SJCRH30 (cell line): Measurements from ENCODE around the gene GNG7. TPM values are rescaled to one million over a fixed set of nuclear protein-coding genes. Genes with fewer than 3 reads are reported as not detected.
"Not testable (repeated sequence)": the region's sequence is repeated elsewhere in the genome, so short reads cannot be mapped to it uniquely, and the experiment has no call there.

Experiments used
- DNase-seq, 2 experiments: peaks; one replicate each; pipeline ENCODE4 v3.0.0-alpha.2; 2015 to 2020
- H3K27ac ChIP-seq: fragments of 250-450 bp; sonication (Bioruptor Pico); 2 replicates; pipeline ENCODE4 v1.5.1; 2020; ENCODE audit warnings: mild to moderate bottlenecking, moderate library complexity
- H3K27me3 ChIP-seq: fragments of 250-450 bp; sonication (Bioruptor Pico); 2 replicates; pipeline ENCODE4 v1.5.1; 2020; ENCODE audit warnings: mild to moderate bottlenecking, moderate library complexity
- H3K36me3 ChIP-seq: fragments of 250-450 bp; sonication (Bioruptor Pico); 2 replicates; pipeline ENCODE4 v1.5.1; 2020; ENCODE audit warnings: mild to moderate bottlenecking, moderate library complexity
- H3K4me1 ChIP-seq: fragments of 250-450 bp; sonication (Bioruptor Pico); 2 replicates; pipeline ENCODE4 v1.5.1; 2020; ENCODE audit warnings: mild to moderate bottlenecking, moderate library complexity
- H3K4me3 ChIP-seq: fragments of 250-450 bp; sonication (Bioruptor Pico); 2 replicates; pipeline ENCODE4 v1.5.1; 2020; ENCODE audit warnings: mild to moderate bottlenecking, moderate library complexity
- H3K9me3 ChIP-seq: fragments of 250-450 bp; sonication (Bioruptor Pico); replicated peaks from 2 replicates; pipeline ENCODE4 v1.5.1; 2020; ENCODE audit warnings: mild to moderate bottlenecking, moderate library complexity
- total RNA-seq: library from RNA; depleted of rRNA; stranded (reverse); fragments of >200 nt; shearing (Covaris generic); gene quantifications from 2 replicates; pipeline ENCODE4 v1.2.3, GENCODE V29; 2014

Gene GNG7
- total RNA-seq, 1 experiment from 2014 or later, result not detected

DNA sequence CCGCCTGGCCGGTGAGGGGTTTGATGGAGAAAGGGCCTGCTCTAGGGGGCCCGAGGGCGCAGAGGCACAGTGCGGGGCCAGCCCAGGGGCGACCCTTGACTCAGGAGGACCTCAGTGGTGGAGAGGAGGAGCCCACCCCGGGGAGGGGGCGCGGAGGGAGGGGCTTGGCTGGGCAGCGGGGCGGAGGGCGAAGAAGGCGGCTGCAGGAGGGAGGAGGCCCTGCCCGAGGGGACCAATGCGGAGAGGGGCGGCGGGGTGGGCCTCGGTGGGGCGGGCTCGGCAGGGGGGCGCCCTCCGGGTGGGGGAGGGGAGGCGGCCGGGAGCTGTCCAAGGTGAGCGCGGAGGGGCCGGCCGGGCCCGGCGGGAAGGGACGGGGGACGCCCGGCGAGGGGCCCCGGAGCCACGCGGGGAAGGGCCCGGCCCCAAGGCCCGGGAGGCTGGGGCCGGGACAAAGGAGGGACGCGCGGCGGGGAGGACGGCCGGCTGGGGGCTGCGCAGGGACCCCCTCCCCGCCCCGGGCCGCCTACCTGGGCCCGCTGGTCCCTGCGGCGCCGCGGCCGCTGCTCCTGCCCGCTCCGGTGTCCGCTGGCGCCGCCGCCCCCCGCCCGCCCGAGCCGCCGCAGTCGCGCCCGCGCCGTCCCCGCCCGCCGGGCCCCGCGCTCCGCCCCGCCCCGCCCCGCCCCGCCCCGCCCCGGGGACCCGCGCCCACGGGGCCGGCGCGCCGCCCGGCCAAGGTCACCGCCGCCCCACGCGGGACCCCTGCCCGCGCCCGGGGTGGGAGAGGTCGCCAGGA, 18.5 kb upstream of the GNG7 start, which contains the start of gene DIRAS1:
Gene DIRAS1, minus strand, starts transcription at position 596 of the 793 bp plus-strand sequence. CDS start 3,566 bp downstream, outside the sequence.
- no peak for DNase-seq
- no peak within 1 kb of the TSS for H3K4me3 ChIP-seq
- no peaks in the 10 kb centered on the region for H3K4me1 ChIP-seq
- no peaks in the 10 kb centered on the region for H3K9me3 ChIP-seq
- no peaks in the 10 kb centered on the region for H3K27me3 ChIP-seq
- no peak within 1 kb of the TSS for H3K27ac ChIP-seq
- H3K36me3 ChIP-seq, result no peaks in the 10 kb centered on the region

DNA sequence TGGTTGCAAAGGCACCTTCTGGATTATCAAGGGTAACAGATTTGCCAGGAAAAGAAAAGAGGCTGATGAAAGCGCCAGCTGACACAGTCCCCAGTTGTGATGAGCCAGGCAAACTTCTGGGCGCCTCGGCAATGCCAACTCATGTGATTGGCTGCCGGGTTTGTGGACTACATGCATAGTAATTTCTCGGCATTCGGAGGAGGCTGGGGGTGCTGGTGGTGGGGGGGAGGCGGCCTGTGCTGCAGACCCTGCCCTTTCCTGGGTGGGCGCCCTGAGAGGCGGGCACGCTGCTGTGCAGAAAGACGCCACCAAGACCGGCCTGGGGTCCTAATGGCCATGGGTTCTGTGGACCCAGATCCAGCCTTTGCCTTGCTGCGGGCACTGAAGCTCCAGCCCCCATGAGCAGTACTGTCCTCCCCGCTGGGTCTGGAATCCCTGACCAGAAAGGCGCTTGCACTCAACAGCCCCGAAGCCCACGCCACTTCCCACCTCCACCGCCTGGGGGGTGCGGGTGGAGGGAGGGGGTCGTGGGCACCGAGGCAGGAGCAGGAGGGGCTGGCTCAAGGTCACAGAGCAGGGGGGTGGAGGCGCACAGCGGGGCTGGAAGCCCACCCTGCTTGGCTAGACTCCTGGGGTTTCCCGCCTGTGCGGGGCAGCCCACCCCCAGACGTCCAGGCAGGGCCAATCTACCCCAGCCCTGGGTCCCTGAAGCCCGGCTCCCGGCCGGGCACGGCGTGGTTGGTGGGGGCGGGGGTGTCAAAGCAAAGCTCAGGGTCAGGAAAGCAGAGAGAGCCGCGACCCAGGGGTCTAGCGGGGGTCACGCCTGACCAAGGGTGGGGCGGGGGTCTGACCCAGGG, 17.7 kb upstream of the GNG7 start:
- Histone ChIP-seq H3K27ac (no peak overlapping the region), H3K4me3 (no peak overlapping the region)

DNA sequence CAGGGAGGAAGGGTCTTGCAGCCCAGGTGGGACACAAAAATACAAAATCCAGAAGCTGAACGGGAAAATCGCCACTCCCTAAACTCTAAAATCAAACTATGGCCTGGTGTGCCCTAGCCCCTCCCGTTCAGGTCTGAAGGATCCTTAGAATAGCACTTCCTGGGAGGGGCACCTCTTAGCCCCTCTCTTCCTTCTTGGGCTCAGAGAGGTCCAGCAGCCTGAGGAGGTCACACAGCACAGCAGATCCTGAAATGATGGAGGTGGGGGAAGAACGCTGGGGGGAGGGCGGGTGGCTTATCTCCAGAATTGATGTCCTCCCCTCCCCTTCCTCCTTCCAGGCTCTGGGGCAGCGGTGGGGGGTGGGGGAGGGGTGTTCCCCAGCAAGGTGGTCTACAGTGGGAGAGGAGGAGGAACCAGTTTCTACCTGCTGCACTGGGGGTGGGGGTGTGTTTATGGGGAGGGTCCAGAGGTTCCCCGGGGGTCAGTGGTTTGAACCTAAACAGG, 16.8 kb upstream of the GNG7 start:
- peaks cover 5% of the 10 kb centered on the region; the same call in 1 of the 2 replicates for H3K9me3 ChIP-seq
- no peaks in the 10 kb centered on the region for H3K4me1 ChIP-seq
- no peaks in the 10 kb centered on the region for H3K36me3 ChIP-seq
- no peak for DNase-seq
- H3K27ac ChIP-seq, result no peak overlapping the region
- no peaks in the 10 kb centered on the region for H3K27me3 ChIP-seq
- H3K4me3 ChIP-seq, result no peak overlapping the region

More for the DNA sequence above, 17.7 kb upstream of the GNG7 start:
- Histone ChIP-seq H3K27me3 (no peaks in the 10 kb centered on the region), H3K9me3 (peaks cover 5% of the 10 kb centered on the region; the same call in 1 of the 2 replicates), H3K4me1 (no peaks in the 10 kb centered on the region), H3K36me3 (no peaks in the 10 kb centered on the region)
- DNase-seq, result no peak

DNA sequence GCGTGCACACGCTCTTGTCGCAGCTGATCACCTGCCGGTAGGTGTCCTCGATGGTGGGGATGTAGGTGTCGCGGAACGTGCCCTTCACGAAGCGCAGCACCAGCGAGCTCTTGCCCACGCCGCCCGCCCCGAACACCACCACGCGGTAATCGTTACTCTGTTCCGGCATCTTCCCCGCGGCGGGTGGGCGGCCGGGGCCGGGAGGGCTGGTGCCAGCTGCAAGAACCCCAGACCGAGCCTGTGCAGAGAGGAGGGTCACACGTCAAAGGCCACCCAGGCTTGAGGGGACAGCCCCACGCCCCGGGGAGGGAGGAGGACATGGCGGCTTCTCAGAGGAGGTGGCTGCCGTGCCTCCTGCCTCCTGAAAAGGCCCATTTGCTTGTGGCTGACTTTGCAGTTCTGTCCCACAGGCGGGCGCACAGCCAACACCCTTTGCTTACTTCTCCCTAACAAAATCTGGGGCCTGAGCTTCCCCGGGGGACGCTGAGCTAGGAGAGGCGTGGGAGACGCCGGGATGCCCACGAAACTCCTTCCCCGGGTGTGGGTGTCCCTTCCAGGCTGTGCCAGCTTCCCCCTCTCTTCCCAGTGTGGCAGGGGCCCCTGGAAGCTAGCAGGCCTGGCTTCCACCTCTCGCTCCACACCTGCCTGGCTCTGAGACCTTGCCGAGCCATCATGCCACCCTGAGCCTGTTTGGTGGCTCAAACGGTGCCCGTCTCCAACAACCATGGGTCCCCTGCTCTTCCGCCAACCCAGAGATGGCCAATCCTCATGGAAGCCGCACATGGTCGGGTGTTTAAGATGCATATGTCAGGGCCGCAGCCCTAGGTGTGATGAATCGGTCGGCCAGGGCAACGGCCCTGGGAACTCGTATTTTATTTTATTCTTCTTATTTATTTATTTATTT, 15.4 kb upstream of the GNG7 start:
- Histone ChIP-seq H3K27me3 (no peaks in the 10 kb centered on the region), H3K4me1 (no peaks in the 10 kb centered on the region), H3K36me3 (no peaks in the 10 kb centered on the region), H3K27ac (no peak overlapping the region), H3K4me3 (no peak overlapping the region), H3K9me3 (peaks cover 5% of the 10 kb centered on the region; the same call in 1 of the 2 replicates)
- no peak for DNase-seq

DNA sequence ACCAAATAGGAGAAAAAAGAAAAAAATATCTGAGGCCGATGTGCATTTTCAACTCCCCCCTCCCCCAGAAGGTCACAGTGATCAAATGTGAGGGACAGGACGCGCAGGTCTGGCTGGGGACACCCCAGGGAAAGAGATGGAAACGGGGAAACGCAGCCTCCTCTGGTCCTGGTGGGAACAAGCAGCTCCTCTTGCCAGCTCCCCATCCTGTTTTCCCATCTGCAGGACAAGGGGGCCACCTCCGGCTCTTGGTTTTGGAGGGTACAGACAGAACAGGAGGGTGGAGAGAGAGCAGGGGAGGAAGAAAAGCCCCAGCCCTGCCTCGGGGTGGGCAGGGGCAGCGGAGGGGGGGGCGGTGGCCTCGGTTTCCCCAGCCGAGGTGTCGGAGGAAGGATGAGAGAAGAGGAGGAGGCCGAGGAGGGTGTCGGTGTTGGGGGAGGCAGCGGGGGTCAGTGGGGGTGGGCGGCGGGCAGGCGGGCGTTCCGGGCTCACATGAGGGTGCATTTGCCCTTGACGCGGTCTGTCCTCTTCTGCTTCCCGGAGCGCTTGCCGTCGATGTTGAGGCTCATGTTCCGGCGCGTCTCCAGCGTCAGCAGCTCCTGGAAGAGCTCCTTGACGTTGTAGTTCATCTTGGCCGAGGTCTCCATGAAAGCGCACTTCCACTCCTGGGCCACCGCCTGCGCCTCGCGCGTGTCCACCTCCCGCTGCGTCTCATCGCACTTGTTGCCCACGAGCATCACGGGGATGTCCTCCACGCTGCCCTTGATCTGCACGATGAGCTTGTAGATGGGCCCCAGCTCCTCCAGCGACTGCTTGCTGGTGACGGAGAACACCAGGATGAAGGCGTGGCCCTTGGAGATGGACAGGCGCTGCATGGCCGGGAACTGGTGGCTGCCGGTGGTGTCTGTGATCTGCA, 14.5 kb upstream of the GNG7 start:
- H3K36me3 ChIP-seq, result no peaks in the 10 kb centered on the region
- H3K4me3 ChIP-seq, result no peak overlapping the region
- no peak overlapping the region for H3K27ac ChIP-seq
- H3K9me3 ChIP-seq, result peaks cover 5% of the 10 kb centered on the region; the same call in 1 of the 2 replicates
- no peaks in the 10 kb centered on the region for H3K27me3 ChIP-seq
- no peaks in the 10 kb centered on the region for H3K4me1 ChIP-seq
- no peak for DNase-seq

DNA sequence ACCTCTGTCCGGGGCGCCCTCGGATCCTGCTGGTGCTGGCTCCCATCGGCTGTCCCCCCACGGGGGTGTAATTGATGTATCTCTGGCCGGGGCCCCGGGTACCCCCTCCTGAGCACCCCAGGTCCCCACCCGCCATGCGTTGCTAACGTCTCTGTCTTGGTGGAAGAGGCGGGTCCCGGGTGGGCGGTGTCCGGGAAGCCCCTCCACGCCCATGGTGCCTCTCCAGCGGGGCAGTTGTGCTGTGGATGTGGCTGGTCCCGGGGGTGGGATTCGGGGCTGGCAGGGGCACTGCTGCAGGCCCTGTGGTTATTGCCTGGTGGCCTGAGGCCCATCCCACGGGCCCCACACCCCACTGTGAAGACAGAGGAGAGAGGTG, 13.8 kb upstream of the GNG7 start:
- H3K4me1 ChIP-seq, result no peaks in the 10 kb centered on the region

DNA sequence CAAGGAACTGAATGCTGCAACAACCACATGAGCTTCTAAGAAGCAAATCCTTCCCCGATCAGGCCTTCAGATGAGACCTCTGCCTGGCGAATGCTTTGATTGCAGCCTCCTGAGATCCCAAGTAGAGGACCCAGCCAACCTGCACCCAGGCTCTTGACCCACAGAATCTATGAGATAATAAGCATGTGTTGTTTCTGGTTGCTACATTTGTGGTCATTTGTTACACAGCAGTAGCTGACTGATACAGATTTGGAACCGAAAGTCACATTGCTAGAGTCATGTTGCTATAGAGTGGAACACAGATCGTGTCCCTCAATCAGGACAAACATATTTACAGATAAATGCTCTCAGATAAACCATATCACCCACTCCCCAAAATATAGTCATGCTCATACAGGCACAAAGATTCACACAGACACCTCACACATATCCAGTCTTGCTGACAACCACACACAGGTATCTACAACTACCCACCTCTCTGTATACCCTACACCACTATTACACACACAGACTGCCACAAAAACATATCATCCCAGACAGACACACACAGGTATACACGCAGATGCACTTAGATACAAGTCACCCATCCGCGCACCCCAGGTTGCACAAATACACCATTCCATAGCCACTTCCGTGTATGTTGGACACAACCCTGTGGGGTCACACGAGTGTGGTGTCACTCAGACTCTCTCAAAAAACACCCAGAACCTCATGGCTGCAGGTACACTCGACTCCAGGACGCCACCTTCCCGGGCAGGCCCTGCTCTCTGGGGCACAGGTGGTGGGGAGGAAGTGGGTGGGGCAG, 13.2 kb upstream of the GNG7 start:
- Histone ChIP-seq H3K4me3 (no peak overlapping the region), H3K27me3 (no peaks in the 10 kb centered on the region), H3K9me3 (peaks cover 5% of the 10 kb centered on the region; the same call in 1 of the 2 replicates), H3K36me3 (no peaks in the 10 kb centered on the region), H3K4me1 (no peaks in the 10 kb centered on the region), H3K27ac (no peak overlapping the region)
- no peak for DNase-seq

More for the DNA sequence above, 13.8 kb upstream of the GNG7 start:
- H3K9me3 ChIP-seq, result peaks cover 5% of the 10 kb centered on the region; the same call in 1 of the 2 replicates
- no peak overlapping the region for H3K4me3 ChIP-seq
- no peak overlapping the region for H3K27ac ChIP-seq
- no peaks in the 10 kb centered on the region for H3K27me3 ChIP-seq
- no peaks in the 10 kb centered on the region for H3K36me3 ChIP-seq
- no peak for DNase-seq

DNA sequence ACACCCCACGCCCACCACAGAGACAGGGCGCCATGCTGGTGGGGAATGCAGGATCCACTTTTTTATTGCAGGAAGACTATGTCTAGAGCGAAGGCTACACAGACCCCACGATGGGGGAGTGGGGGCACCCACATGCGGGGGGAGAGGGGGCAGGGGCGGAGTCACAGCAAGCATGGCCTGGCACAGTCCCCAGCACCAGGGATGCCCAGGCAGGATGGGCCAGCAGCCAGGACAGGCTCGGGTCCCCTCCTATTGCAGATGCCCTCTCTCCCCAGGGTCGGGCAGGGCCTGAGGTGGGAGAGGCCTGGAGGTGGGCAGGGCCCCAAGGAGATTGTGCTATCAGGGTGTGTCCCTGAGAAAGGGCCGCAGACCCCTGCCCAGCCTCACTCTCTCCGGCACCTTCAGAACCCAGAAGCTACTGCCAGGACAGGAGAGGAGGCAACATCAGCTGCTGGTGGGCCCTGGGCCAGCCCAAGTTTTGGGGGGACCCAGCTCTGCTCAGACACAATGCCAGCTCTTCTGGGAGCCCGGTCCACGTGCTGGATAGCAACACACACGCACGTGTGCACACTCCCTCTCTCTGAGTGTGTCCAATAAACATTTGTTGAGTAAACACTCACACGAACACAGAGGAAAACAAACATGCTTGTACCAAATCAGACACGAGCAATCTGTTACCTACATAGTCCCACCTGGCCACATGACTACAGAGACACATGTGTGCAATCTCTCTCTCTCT, 12.2 kb upstream of the GNG7 start:
- no peaks in the 10 kb centered on the region for H3K27me3 ChIP-seq

DNA sequence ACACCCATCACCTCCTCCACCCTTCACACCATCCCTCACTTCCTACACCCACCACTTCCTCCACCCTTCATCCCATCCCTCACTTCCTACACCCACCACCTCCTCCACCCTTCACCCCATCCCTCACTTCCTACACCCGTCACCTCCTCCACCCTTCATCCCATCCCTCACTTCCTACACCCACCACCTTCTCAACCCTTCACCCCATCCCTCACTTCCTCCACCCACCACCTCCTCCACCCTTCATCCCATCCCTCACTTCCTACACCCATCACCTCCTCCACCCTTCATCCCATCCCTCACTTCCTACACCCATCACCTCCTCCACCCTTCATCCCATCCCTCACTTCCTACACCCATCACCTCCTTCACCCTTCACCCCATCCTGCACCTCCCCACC, 11.6 kb upstream of the GNG7 start:
- not testable (repeated sequence) for DNase-seq, H3K27ac ChIP-seq, H3K9me3 ChIP-seq, H3K4me1 ChIP-seq, H3K4me3 ChIP-seq, H3K27me3 ChIP-seq, H3K36me3 ChIP-seq

More for the DNA sequence above, 12.2 kb upstream of the GNG7 start:
- Histone ChIP-seq H3K4me3 (no peak overlapping the region), H3K4me1 (no peaks in the 10 kb centered on the region), H3K9me3 (peaks cover 5% of the 10 kb centered on the region; the same call in 1 of the 2 replicates), H3K27ac (no peak overlapping the region), H3K36me3 (no peaks in the 10 kb centered on the region)
- DNase-seq, result no peak

DNA sequence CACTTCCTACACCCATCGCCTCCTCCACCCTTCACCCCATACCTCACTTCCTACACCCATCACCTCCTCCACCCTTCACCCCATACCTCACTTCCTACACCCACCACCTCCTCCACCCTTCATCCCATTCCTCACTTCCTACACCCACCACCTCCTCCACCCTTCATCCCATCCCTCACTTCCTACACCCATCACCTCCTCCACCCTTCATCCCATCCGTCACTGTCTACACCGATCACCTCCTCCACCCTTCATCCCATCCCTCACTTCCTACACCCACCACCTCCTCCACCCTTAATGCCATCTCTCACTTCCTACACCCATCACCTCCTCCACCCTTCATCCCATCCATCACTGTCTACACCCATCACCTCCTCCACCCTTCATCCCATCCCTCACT, 10.7 kb upstream of the GNG7 start:
- not testable (repeated sequence) for H3K9me3 ChIP-seq, DNase-seq, H3K27ac ChIP-seq, H3K36me3 ChIP-seq, H3K4me3 ChIP-seq, H3K4me1 ChIP-seq, H3K27me3 ChIP-seq

DNA sequence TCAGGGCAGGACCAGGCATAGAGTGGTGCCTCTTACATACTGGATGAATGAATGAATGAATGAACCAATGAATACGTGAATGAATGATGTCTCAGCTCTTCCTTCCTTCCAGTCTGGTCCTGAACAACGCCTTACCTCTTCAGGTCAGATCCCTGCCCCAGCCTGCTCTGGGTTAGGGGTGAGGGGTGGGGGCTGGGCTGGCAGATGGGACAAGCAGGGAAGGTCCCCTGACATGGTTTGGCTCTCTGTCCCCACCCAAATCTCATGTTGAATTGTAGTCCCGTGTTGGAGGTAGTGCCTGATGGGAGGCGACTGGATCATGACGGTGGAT, 9.3 kb upstream of the GNG7 start:
- no peaks in the 10 kb centered on the region for H3K36me3 ChIP-seq
- no peaks in the 10 kb centered on the region for H3K4me1 ChIP-seq
- no peak overlapping the region for H3K27ac ChIP-seq
- H3K9me3 ChIP-seq, result peaks cover 5% of the 10 kb centered on the region; the same call in 1 of the 2 replicates
- no peak for DNase-seq
- H3K27me3 ChIP-seq, result no peaks in the 10 kb centered on the region
- no peak overlapping the region for H3K4me3 ChIP-seq

DNA sequence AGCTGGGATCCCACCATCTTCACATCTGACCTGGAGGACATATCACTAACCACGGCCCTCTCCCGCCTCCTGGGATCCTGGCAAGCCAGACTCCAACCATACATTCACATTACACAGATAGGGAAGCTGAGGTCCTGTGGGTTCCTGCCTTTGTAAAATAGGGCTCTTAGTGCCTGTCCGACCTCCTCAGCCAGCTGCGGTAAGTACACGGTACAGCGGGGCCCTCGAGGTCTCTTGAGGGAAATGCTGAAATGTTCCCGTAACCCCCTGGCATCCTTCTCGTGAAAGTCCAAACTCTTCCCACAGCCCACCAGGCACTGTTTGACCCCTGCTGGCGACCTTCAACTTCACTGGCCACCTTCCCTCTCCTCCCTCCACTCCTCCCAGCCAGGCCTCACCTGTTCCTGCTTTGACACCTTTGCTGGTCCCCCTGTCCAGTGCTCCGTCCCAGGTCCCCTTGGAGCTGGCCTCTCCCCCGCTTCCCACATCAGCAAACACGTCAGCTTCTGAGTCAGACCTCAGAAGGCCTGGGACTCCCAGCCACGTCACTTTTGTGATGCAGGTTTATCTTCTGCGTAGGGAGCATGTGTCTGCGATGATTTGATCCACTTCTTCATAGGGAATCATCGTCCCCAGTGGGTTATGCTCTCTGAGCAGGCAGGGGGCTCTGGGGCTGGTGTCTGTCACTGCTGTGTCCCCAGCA, 8.8 kb upstream of the GNG7 start:
- no peaks in the 10 kb centered on the region for H3K4me1 ChIP-seq
- no peaks in the 10 kb centered on the region for H3K27me3 ChIP-seq
- H3K4me3 ChIP-seq, result no peak overlapping the region
- H3K36me3 ChIP-seq, result no peaks in the 10 kb centered on the region
- no peak for DNase-seq
- H3K9me3 ChIP-seq, result peaks cover 5% of the 10 kb centered on the region; the same call in 1 of the 2 replicates
- no peak overlapping the region for H3K27ac ChIP-seq
